GM12892 (cell line): ENCODE data around the gene BRINP2. TPM values are rescaled to one million over a fixed set of nuclear protein-coding genes. Genes with fewer than 3 reads are reported as not detected.

Experiments used
- DNase-seq: peaks from one replicate; pipeline ENCODE4 v3.0.0; 2011; ENCODE audit not compliant: insufficient read length
- FAIRE-seq: peaks from 2 replicates; lab custom pipeline; 2011; peaks lifted over from hg19 to GRCh38; lab: Jason Lieb, UNC
- POLR2A ChIP-seq: IDR thresholded peaks from 2 replicates; pipeline ENCODE4 v1.6.1; 2011; ENCODE audit warnings: low read depth, low read length, control low read depth
- POLR2AphosphoS5 ChIP-seq: IDR thresholded peaks from 2 replicates; pipeline ENCODE4 v1.6.1; 2011; ENCODE audit warnings: low read depth, low read length, control low read depth
- TAF1 ChIP-seq: IDR thresholded peaks from 2 replicates; pipeline ENCODE4 v1.6.1; 2011; ENCODE audit warnings: low read depth, mild to moderate bottlenecking, control low read depth, low read length, borderline replicate concordance
- polyA plus RNA-seq: library from polyadenylated mRNA; unstranded; fragments of >200 nt; gene quantifications from one replicate; pipeline ENCODE4 v1.2.1, GENCODE V29; 2012; ENCODE audit warnings: missing spikeins, inconsistent platforms; ENCODE audit not compliant: missing spikeins

The BRINP2 gene, protein sequence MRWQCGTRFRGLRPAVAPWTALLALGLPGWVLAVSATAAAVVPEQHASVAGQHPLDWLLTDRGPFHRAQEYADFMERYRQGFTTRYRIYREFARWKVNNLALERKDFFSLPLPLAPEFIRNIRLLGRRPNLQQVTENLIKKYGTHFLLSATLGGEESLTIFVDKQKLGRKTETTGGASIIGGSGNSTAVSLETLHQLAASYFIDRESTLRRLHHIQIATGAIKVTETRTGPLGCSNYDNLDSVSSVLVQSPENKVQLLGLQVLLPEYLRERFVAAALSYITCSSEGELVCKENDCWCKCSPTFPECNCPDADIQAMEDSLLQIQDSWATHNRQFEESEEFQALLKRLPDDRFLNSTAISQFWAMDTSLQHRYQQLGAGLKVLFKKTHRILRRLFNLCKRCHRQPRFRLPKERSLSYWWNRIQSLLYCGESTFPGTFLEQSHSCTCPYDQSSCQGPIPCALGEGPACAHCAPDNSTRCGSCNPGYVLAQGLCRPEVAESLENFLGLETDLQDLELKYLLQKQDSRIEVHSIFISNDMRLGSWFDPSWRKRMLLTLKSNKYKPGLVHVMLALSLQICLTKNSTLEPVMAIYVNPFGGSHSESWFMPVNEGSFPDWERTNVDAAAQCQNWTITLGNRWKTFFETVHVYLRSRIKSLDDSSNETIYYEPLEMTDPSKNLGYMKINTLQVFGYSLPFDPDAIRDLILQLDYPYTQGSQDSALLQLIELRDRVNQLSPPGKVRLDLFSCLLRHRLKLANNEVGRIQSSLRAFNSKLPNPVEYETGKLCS
- 0.06 TPM for polyA plus RNA-seq

DNA sequence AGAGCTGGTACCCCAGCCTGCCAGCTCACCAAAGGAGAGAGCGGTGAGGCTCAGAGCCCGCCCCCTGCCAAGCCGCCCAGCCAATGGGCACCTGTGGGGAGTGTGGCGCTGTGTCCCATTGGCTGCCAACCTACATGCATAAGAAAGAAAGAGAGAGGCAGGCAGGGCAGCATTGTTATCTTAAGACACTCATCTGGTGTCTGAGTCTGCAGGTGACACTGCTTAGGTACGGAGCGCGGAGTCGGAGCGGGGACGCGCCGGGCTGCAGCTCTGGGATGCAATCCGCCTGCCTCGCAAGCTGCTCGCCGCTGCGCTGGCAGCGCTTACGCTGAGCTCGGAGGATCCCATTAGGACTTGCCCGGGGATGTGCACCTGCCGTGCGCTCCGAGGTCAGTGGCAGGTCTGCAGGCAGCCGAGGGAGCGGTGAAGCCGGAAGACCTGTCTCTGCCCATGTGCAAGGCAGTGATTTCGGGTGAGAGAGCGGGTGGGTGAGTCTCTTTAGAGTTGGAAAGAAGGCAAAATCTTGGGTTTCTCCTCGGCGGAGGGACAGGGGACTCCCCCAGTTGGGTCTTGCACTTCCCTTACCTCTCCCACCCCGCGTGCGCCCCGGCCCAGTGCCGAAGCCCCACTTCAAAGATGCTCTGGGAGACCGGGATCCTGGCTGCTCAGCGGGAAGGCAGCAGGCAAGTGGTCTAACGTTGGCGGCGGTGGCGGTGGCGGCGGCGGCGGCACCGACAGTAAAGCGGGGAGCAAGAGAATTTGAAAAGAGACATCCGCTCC lies at the start of gene BRINP2:
TSS of gene BRINP2 (plus strand) at position 203 of the 780 bp plus-strand sequence. CDS start 58,919 bp downstream, outside the sequence.
- DNase-seq (peak; percentile 23), FAIRE-seq (no peak)
- TF ChIP-seq TAF1 = no peak
- no peak for TF ChIP-seq POLR2A
- TF ChIP-seq POLR2AphosphoS5 = no peak

- DNase-seq = no peak
These were observed 48.1 kb upstream of the BRINP2 start for GRCh38 chr1:177122461-177123251.

GRCh38 chr1:177124577-177125278 lies 46.0 kb upstream of the BRINP2 start:
- DNase-seq (no peak), FAIRE-seq (no peak)
- TF ChIP-seq POLR2AphosphoS5 (no peak), TAF1 (no peak), POLR2A (no peak)

More at GRCh38 chr1:177122461-177123251, 48.1 kb upstream of the BRINP2 start:
- no peak for FAIRE-seq
- TF ChIP-seq POLR2A = no peak
- no peak for TF ChIP-seq TAF1
- no peak for TF ChIP-seq POLR2AphosphoS5

GRCh38 chr1:177126267-177126666 lies 44.5 kb upstream of the BRINP2 start:
- no peak for DNase-seq
- TF ChIP-seq POLR2AphosphoS5 (no peak), TAF1 (no peak), POLR2A (no peak)
- FAIRE-seq = no peak

- FAIRE-seq (no peak), DNase-seq (no peak)
- TF ChIP-seq POLR2A (no peak), POLR2AphosphoS5 (no peak), TAF1 (no peak)
These were observed 42.0 kb upstream of the BRINP2 start for GRCh38 chr1:177128665-177129281.

GRCh38 chr1:177130451-177130945 lies 40.3 kb upstream of the BRINP2 start:
- no peak for FAIRE-seq
- no peak for TF ChIP-seq POLR2AphosphoS5
- TF ChIP-seq POLR2A = no peak
- no peak for TF ChIP-seq TAF1
- no peak for DNase-seq

DNA sequence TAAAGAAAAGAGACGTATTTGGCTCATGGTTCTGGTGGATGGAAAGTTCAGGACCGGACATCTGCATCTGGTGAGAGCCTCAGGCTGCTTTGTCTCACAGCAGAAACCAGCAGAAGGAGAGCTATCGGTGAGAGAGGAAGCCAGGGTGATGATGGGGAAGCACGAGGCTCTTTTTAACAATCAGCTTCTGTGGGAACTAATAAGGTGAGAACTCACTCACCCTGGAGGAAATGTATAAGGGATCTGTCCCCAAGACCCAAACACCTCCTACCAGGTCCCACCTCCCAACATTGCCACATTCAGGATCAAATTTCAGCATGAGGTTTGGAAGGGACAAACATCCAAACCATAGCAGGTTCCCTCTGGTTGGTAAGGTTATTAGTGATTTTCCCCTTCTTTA lies 39.0 kb upstream of the BRINP2 start:
- no peak for DNase-seq
- FAIRE-seq = no peak
- TF ChIP-seq TAF1 = no peak
- TF ChIP-seq POLR2AphosphoS5 = no peak
- no peak for TF ChIP-seq POLR2A

GRCh38 chr1:177132141-177132540 lies 38.6 kb upstream of the BRINP2 start:
- no peak for DNase-seq
- FAIRE-seq = no peak
- TF ChIP-seq TAF1 (no peak), POLR2AphosphoS5 (no peak), POLR2A (no peak)

DNA sequence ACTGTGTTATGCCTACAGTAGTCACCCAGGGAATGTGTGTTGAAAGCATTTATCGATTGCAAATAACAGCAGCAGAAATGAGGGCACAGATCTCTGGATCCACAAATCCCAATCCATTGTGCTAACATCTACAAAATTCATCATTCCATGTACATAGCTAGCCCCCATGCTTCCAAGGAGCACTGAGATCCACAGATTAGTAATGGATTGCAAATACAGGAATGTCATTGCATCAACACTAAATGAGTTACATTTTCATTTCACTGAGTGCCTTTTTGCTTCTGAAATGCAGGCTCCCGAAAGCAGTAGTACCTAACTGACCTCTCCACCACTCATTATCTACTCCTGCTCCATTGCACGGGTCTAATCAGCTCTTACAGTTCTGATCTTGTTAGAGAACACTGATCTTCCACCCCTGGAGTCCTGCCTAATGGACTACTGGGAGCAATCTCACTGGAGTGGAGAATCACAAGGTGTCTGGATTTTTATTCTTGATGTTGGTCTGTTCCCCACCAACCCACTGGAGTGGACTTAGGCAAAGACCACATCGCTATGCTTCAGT lies 36.7 kb upstream of the BRINP2 start:
- TF ChIP-seq POLR2A = no peak
- no peak for TF ChIP-seq POLR2AphosphoS5
- TF ChIP-seq TAF1 = no peak
- no peak for FAIRE-seq
- DNase-seq = no peak
